GM15510 (cell line): Measurements from ENCODE around the gene FBN3.

ENCODE experiments used
- POLR2A ChIP-seq: IDR thresholded peaks from 3 replicates; pipeline ENCODE4 v1.6.1; 2011; ENCODE audit warnings: borderline replicate concordance; ENCODE audit not compliant: insufficient read length; ENCODE audit errors: extremely low read depth

FBN3 gene

GRCh38 chr19:8074501-8074900, 74.9 kb downstream of the FBN3 start:
- no peak for TF ChIP-seq POLR2A

GRCh38 chr19:8071912-8072311, 77.5 kb downstream of the FBN3 start:
- TF ChIP-seq POLR2A = no peak

GRCh38 chr19:8069096-8069973, 80.1 kb downstream of the FBN3 start:
- TF ChIP-seq POLR2A = no peak

GRCh38 chr19:8065875-8066261, 83.5 kb downstream of the FBN3 start:
- TF ChIP-seq POLR2A = no peak

- no peak for TF ChIP-seq POLR2A
Observed at GRCh38 chr19:8064911-8065874, 84.2 kb downstream of the FBN3 start.

- TF ChIP-seq POLR2A = no peak
Observed at GRCh38 chr19:8057545-8058270, 91.7 kb downstream of the FBN3 start.

GRCh38 chr19:8056533-8056932, 92.9 kb downstream of the FBN3 start:
- TF ChIP-seq POLR2A = no peak

GRCh38 chr19:8054169-8054568, 95.2 kb downstream of the FBN3 start:
- TF ChIP-seq POLR2A = no peak

- TF ChIP-seq POLR2A = no peak
Observed at GRCh38 chr19:8052464-8052859, 96.9 kb downstream of the FBN3 start, which contains the start of gene CCL25. TSS of gene CCL25 (plus strand) at chr19:8052760. CDS start at chr19:8053050, 290 bp downstream.

GRCh38 chr19:8050274-8051096, 98.9 kb downstream of the FBN3 start:
- peak; percentile 52 for TF ChIP-seq POLR2A

GRCh38 chr19:8046569-8047165, 102.7 kb downstream of the FBN3 start:
- TF ChIP-seq POLR2A = no peak

GRCh38 chr19:8045872-8046568, 103.4 kb downstream of the FBN3 start:
- TF ChIP-seq POLR2A = no peak

GRCh38 chr19:8044018-8044417, 105.4 kb downstream of the FBN3 start:
- TF ChIP-seq POLR2A = no peak
